Gastrocnemius medialis (tissue), 4 donors: ENCODE data around the gene PHRF1. TPM values are rescaled to one million over a fixed set of nuclear protein-coding genes. Genes with fewer than 3 reads are reported as not detected.

ENCODE experiments used
- ATAC-seq, 2 donors: fragments of 150-250 bp; one replicate each; pipeline ENCODE4 v1.9.1; 2016
- DNase-seq, 2 donors: peaks; one replicate each; pipeline ENCODE4 v3.0.0-alpha.2; 2019
- H3K27ac ChIP-seq, 4 donors: fragments of 200-600 bp; sonication (generic); 1 replicate in 1 of 4; 2 replicates in 3 of 4; pipeline ENCODE4 v1.5.1; 2016 to 2018; ENCODE audit warnings: mild to moderate bottlenecking in 2 of 4, moderate library complexity in 1 of 4
- H3K27me3 ChIP-seq, 3 donors: fragments of 200-600 bp; sonication (generic) in 2 of 3; 1 replicate in 1 of 3; 2 replicates in 2 of 3; pipeline versions ENCODE4 v1.5.1 to v1.6.0; 2016 to 2019; ENCODE audit warnings: mild to moderate bottlenecking in 1 of 3, moderate library complexity in 1 of 3
- H3K36me3 ChIP-seq, 2 donors: fragments of 200-600 bp; sonication (generic) in 1 of 2; one replicate each; pipeline ENCODE4 v1.5.1; 2017 to 2018
- H3K4me1 ChIP-seq, 2 donors: fragments of 200-600 bp; sonication (generic) in 1 of 2; one replicate each; pipeline ENCODE4 v1.5.1; 2016 to 2017; ENCODE audit warnings: mild to moderate bottlenecking in 2 of 2
- H3K4me3 ChIP-seq, 4 donors: fragments of 200-600 bp; sonication (generic) in 3 of 4; 1 replicate in 1 of 4; 2 replicates in 3 of 4; pipeline ENCODE4 v1.5.1; 2016 to 2019; ENCODE audit warnings: mild to moderate bottlenecking in 2 of 4
- H3K9me3 ChIP-seq, 3 donors: fragments of 200-600 bp; sonication (generic) in 2 of 3; 1 replicate in 1 of 3; 2 replicates in 2 of 3; pipeline ENCODE4 v1.5.1; 2016 to 2019
- POLR2A ChIP-seq, 2 donors: fragments of 450-650 bp; IDR thresholded peaks; one replicate each; pipeline ENCODE4 v1.6.1; 2017; ENCODE audit warnings: antibody characterized with exemption in 2 of 2, mild to moderate bottlenecking in 2 of 2, moderate library complexity in 2 of 2
- in situ Hi-C, 4 donors: fragments of 200-750 bp; cut with MboI; loops; one replicate each; pipeline versions ENCODE4 v1.15.0 to v1.8.0; 2017; ENCODE audit warnings: low sequenced_read_pairs in 4 of 4
- intact Hi-C: fragments of 100-400 bp; cut with DNase I; formaldehyde crosslinking; loops from one replicate; pipeline ENCODE4 v1.15.1; 2023; ENCODE audit warnings: low total_unique reads
- total RNA-seq, 4 donors: library from RNA; depleted of rRNA; stranded (reverse); fragments of >200 nt; gene quantifications; one replicate each; pipeline versions ENCODE4 v1.1.0 to v1.2.3, GENCODE V29; 2016
- TF ChIP-seq, protein P1 (sequence below), 5 experiments: fragments of 450-650 bp in 3 of 5; fragments of 200-600 bp in 2 of 5; sonication (generic) in 2 of 5; IDR thresholded peaks in 4 of 5; conservative IDR thresholded peaks in 1 of 5; 1 replicate in 4 of 5; 2 replicates in 1 of 5; pipeline ENCODE4 v1.5.1; 2016 to 2019; ENCODE audit warnings: antibody characterized with exemption in 5 of 5, mild to moderate bottlenecking in 3 of 5, moderate library complexity in 3 of 5

PHRF1 gene
- total RNA-seq, 4 donors from 2014 or later, result 9.2 to 22.6 (median 20.8) TPM

DNA sequence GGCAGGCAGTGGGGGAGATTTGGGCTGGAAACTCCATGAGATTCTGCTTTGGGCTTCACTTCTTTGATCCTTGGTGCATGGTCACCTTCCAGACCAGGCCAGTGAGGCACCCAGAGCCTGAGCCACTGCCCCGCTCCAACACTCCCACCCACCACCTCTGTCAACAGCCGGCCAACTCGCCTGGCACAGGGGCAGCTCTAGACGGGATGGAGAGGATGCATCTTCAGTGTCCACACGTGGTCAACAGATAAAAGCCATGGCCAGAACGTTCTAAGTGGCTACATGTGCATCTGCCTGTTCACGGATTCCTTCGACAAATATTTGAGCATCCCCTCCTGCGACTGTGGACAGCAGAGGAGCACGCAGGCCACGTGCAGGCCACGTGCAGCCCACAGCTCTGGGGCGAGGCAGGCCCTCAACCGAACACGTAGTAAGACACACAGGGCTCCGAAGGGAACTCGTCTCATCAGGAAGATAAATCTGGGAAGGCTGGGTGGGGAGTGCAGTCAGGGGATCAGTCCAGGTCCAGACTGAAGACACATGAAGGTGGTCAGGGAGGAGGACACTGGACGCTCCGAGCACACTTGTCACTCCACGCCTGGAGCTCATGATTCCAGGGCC, 37.7 kb upstream of the PHRF1 start:
- peaks cover 17 to 28% of the 10 kb centered on the region in 2 donors for H3K4me1 ChIP-seq
- H3K36me3 ChIP-seq, result peaks cover 0 to 4% of the 10 kb centered on the region in 2 donors
- no peak for TF ChIP-seq POLR2A (IDR thresholded peaks at IDR 0.05)
- TF ChIP-seq, protein P1, sequence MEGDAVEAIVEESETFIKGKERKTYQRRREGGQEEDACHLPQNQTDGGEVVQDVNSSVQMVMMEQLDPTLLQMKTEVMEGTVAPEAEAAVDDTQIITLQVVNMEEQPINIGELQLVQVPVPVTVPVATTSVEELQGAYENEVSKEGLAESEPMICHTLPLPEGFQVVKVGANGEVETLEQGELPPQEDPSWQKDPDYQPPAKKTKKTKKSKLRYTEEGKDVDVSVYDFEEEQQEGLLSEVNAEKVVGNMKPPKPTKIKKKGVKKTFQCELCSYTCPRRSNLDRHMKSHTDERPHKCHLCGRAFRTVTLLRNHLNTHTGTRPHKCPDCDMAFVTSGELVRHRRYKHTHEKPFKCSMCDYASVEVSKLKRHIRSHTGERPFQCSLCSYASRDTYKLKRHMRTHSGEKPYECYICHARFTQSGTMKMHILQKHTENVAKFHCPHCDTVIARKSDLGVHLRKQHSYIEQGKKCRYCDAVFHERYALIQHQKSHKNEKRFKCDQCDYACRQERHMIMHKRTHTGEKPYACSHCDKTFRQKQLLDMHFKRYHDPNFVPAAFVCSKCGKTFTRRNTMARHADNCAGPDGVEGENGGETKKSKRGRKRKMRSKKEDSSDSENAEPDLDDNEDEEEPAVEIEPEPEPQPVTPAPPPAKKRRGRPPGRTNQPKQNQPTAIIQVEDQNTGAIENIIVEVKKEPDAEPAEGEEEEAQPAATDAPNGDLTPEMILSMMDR (IDR thresholded peaks at IDR 0.05 in 4 of 5, conservative IDR thresholded peaks at IDR 0.05 in 1 of 5), result no peak
- intact Hi-C loops (no loop called here), in situ Hi-C loops (no loop called here)
- DNase-seq (no peak), ATAC-seq (no peak)
- peaks cover 21 to 25% (median 25%) of the 10 kb centered on the region in 3 donors for H3K27me3 ChIP-seq
- H3K9me3 ChIP-seq, result no peaks in the 10 kb centered on the region
- no peak overlapping the region for H3K4me3 ChIP-seq
- no peak overlapping the region for H3K27ac ChIP-seq

DNA sequence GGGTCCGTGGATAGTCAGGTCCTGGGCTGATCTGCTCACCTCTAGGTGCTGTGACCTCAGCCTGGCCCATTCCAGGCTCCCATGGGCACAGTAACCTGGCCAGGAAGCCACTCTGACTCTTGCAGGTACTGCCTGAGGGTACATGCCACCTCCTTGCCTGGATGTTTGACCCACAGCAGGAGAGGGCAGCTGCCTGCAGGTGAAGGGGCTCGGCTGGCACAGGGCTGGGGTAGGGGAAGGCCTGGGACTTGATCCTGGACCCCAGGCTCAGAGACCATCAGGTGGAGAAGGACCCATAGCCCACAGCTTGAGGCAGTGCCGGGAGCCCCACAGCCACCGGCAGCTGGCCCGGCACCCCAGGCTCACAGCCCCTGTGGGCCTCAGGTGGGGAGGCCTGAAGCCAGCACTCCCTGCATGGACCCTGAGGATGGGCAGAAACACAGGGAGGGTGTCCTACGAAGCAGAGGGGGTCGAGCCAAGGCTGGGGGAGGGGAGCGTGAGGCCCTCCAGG, 36.2 kb upstream of the PHRF1 start:
- no peak overlapping the region for H3K4me3 ChIP-seq

DNA sequence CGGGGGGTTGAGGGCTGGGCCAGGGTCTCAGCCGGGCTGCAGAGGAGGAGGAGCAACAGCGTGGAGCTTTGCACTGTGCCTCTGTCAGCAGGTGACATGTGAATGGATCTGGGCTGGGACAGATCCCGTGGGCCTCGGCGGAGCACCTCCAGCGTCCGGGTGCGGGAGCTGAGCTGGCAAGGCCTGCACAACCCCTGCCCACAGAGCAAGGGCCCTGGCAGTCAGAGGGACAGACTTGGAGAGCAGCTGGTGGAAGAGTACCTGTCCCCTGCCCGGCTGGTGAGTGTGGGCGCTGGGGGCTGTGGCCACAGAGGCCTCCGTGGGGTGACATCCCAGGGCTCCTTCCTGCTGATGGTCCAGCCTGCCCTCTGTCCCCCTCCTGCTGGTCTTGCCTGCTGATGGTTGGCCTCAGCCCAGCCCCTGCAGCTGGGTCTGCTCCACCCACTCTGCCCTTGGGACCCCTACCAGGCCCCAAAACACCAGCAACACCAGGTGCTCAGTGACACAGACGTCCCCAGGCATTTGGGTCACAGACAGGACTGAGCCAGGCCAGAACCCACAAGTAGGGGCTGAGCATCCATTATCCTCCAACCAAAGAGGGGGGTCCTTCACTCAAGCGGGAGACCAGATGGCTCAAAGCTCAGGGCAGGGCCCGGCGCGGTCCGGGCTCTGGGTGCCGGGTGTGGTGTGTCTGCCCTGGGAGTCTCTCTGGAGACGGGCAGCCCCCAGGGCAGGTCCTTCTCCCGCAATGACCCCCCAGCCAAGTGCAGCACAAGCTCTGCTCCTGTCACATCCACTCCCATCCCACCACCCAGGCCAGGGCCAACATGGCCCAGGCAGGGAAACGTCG, 35.5 kb upstream of the PHRF1 start:
- Histone ChIP-seq H3K27ac (no peak overlapping the region), H3K9me3 (no peaks in the 10 kb centered on the region), H3K27me3 (peaks cover 21 to 25% (median 25%) of the 10 kb centered on the region in 3 donors), H3K4me3 (no peak overlapping the region), H3K36me3 (no peaks in the 10 kb centered on the region), H3K4me1 (peaks cover 7 to 15% of the 10 kb centered on the region in 2 donors)
- ATAC-seq (no peak), DNase-seq (no peak)
- in situ Hi-C loops (no loop called here), intact Hi-C loops (no loop called here)
- TF ChIP-seq, protein P1 (IDR thresholded peaks at IDR 0.05 in 4 of 5, conservative IDR thresholded peaks at IDR 0.05 in 1 of 5), result no peak
- no peak for TF ChIP-seq POLR2A (IDR thresholded peaks at IDR 0.05)

More for the DNA sequence above, 36.2 kb upstream of the PHRF1 start:
- DNase-seq (no peak), ATAC-seq (no peak)
- H3K27ac ChIP-seq, result no peak overlapping the region
- no peaks in the 10 kb centered on the region for H3K9me3 ChIP-seq
- H3K4me1 ChIP-seq, result peaks cover 7 to 15% of the 10 kb centered on the region in 2 donors
- in situ Hi-C loops, result no loop called here
- intact Hi-C loops, result no loop called here
- TF ChIP-seq, protein P1 (IDR thresholded peaks at IDR 0.05 in 4 of 5, conservative IDR thresholded peaks at IDR 0.05 in 1 of 5), result no peak
- TF ChIP-seq POLR2A (IDR thresholded peaks at IDR 0.05), result no peak
- H3K27me3 ChIP-seq, result peaks cover 21 to 25% (median 25%) of the 10 kb centered on the region in 3 donors
- H3K36me3 ChIP-seq, result no peaks in the 10 kb centered on the region

DNA sequence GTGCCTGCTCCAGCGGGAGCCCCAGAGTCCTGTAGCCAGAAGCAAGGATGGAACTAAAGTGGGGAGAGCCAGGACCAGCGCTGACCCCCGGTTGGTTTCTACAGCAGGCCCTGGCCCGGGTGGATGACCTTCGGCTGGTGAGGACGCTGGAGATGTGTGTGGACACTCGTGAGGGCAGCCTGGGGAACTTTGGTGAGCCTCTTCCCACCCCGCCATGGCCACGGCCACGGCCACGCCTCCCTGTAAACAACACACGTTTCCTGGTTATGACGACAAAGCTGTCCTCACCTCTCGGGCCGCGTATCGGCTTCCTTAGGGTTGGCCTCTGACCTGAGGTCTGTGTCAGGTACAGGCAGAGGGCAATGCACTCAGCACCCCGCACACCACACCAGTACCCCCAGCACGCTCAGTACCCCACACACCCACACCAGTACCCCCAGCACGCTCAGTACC, 34.8 kb upstream of the PHRF1 start:
- no peak overlapping the region for H3K4me3 ChIP-seq
- in situ Hi-C loops, result no loop called here
- peaks cover 7 to 15% of the 10 kb centered on the region in 2 donors for H3K4me1 ChIP-seq
- ATAC-seq, result no peak
- intact Hi-C loops, result no loop called here
- TF ChIP-seq POLR2A (IDR thresholded peaks at IDR 0.05), result no peak
- TF ChIP-seq, protein P1 (IDR thresholded peaks at IDR 0.05 in 4 of 5, conservative IDR thresholded peaks at IDR 0.05 in 1 of 5), result no peak
- no peaks in the 10 kb centered on the region for H3K36me3 ChIP-seq
- no peaks in the 10 kb centered on the region for H3K9me3 ChIP-seq
- H3K27me3 ChIP-seq, result peaks cover 21 to 25% (median 25%) of the 10 kb centered on the region in 3 donors
- no peak overlapping the region for H3K27ac ChIP-seq
- no peak for DNase-seq
